GM18868 (cell line): ENCODE results near the gene C4BPB.

Experiments
- ATAC-seq: cut with Tn5 transposase; IDR thresholded peaks from one replicate; pipeline ENCODE4 v1.9.1; 2021; ENCODE audit warnings: mild to moderate bottlenecking, moderate library complexity; ENCODE audit not compliant: unreplicated experiment

C4BPB gene

GRCh38 chr1:207059881-207060280 is 28.8 kb upstream of the C4BPB start:
- no peak for ATAC-seq

- no peak for ATAC-seq
Observed at GRCh38 chr1:207060596-207060995, 28.1 kb upstream of the C4BPB start.

- ATAC-seq: no peak
Observed at GRCh38 chr1:207062058-207062457, 26.6 kb upstream of the C4BPB start.

- ATAC-seq: no peak
Observed at GRCh38 chr1:207063014-207063413, 25.6 kb upstream of the C4BPB start.

GRCh38 chr1:207064561-207064960 is 24.1 kb upstream of the C4BPB start:
- ATAC-seq: no peak

- ATAC-seq: no peak
Observed at GRCh38 chr1:207067185-207067584, 21.5 kb upstream of the C4BPB start.

GRCh38 chr1:207067665-207068064 is 21.0 kb upstream of the C4BPB start:
- no peak for ATAC-seq

- no peak for ATAC-seq
Observed at GRCh38 chr1:207069061-207069460, 19.6 kb upstream of the C4BPB start.

- peak; percentile 62 for ATAC-seq
Observed at GRCh38 chr1:207069858-207070506, 18.7 kb upstream of the C4BPB start.

- no peak for ATAC-seq
Observed at GRCh38 chr1:207070811-207071210, 17.8 kb upstream of the C4BPB start.

GRCh38 chr1:207071426-207071825 is 17.2 kb upstream of the C4BPB start:
- ATAC-seq: no peak

- no peak for ATAC-seq
Observed at GRCh38 chr1:207072233-207072632, 16.4 kb upstream of the C4BPB start.

GRCh38 chr1:207073906-207074820 is 14.5 kb upstream of the C4BPB start:
- no peak for ATAC-seq

- no peak for ATAC-seq
Observed at GRCh38 chr1:207076181-207076955, 12.3 kb upstream of the C4BPB start.

- ATAC-seq: no peak
Observed at GRCh38 chr1:207077012-207077411, 11.6 kb upstream of the C4BPB start.

- ATAC-seq: no peak
Observed at GRCh38 chr1:207077470-207078377, 10.9 kb upstream of the C4BPB start.

GRCh38 chr1:207078578-207079132 is 10.0 kb upstream of the C4BPB start:
- ATAC-seq: no peak

GRCh38 chr1:207079706-207080241 is 8.9 kb upstream of the C4BPB start:
- no peak for ATAC-seq

- no peak for ATAC-seq
Observed at GRCh38 chr1:207081088-207081487, 7.6 kb upstream of the C4BPB start.

- no peak for ATAC-seq
Observed at GRCh38 chr1:207081806-207082205, 6.9 kb upstream of the C4BPB start.
